H4 (cell line): ENCODE results near the gene HLA-DQA2. TPM values are rescaled to one million over a fixed set of nuclear protein-coding genes. Genes with fewer than 3 reads are reported as not detected.
"Not testable (repeated sequence)": the region's sequence is repeated elsewhere in the genome, so short reads cannot be mapped to it uniquely, and the experiment has no call there.

Source experiments
- DNase-seq: peaks from one replicate; pipeline ENCODE4 v3.0.0-alpha.2; 2015; ENCODE audit warnings: low spot score
- total RNA-seq: library from RNA; depleted of rRNA; stranded (reverse); fragments of >200 nt; shearing (Covaris generic); gene quantifications from 2 replicates; pipeline ENCODE4 v1.2.3, GENCODE V29; 2014; rRNA removed

The HLA-DQA2 gene
- total RNA-seq, 1 experiment from 2014 or later = not detected

- no peak for DNase-seq
These were observed 37.8 kb downstream of the HLA-DQA2 start for GRCh38 chr6:32779036-32779435.

- not testable (repeated sequence) for DNase-seq
These were observed 41.7 kb downstream of the HLA-DQA2 start for GRCh38 chr6:32782923-32783322.

- DNase-seq = peak; percentile 78
These were observed 44.8 kb downstream of the HLA-DQA2 start for GRCh38 chr6:32785781-32786533.

- no peak for DNase-seq
These were observed 49.1 kb downstream of the HLA-DQA2 start for GRCh38 chr6:32790306-32790705.

GRCh38 chr6:32792901-32793435, 51.8 kb downstream of the HLA-DQA2 start:
- DNase-seq = no peak

- DNase-seq = no peak
These were observed 53.3 kb downstream of the HLA-DQA2 start for GRCh38 chr6:32794510-32794909.

Other genes with a start within 250 kb of the HLA-DQA2 start
- not detected in 2 replicates for gene HLA-DRB5, start 211.1 kb upstream of the HLA-DQA2 start, total RNA-seq
- gene HLA-DRB1, start 151.5 kb upstream of the HLA-DQA2 start, total RNA-seq = 0.95 and 1.4 TPM in 2 replicates
- not detected in 2 replicates for gene HLA-DQA1, start 104.0 kb upstream of the HLA-DQA2 start, total RNA-seq
- not detected in 2 replicates for gene HLA-DQB1, start 74.7 kb upstream of the HLA-DQA2 start, total RNA-seq
- not detected in 2 replicates for gene HLA-DQB2, start 22.1 kb downstream of the HLA-DQA2 start, total RNA-seq
- gene HLA-DOB, start 75.6 kb downstream of the HLA-DQA2 start, total RNA-seq = not detected in 2 replicates
- gene TAP2, start 97.3 kb downstream of the HLA-DQA2 start, total RNA-seq = 27.4 and 29.8 TPM in 2 replicates
- gene PSMB8, start 102.7 kb downstream of the HLA-DQA2 start, total RNA-seq = 210 and 212 TPM in 2 replicates
- gene TAP1, start 112.3 kb downstream of the HLA-DQA2 start, total RNA-seq = 60.9 and 66.1 TPM in 2 replicates
- gene PSMB9, start 112.8 kb downstream of the HLA-DQA2 start, total RNA-seq = 120 and 150 TPM in 2 replicates
- gene HLA-DMB, start 199.6 kb downstream of the HLA-DQA2 start, total RNA-seq = 4.5 and 4.6 TPM in 2 replicates
- gene HLA-DMA, start 211.7 kb downstream of the HLA-DQA2 start, total RNA-seq = 10.3 and 13.0 TPM in 2 replicates
- gene BRD2, start 227.2 kb downstream of the HLA-DQA2 start, total RNA-seq = 52.2 and 57.6 TPM in 2 replicates